IMR-90 (cell line): Measurements from ENCODE around the gene CTCF. TPM values are rescaled to one million over a fixed set of nuclear protein-coding genes. Genes with fewer than 3 reads are reported as not detected.

Experiments
- ATAC-seq: fragments of 200-7000 bp; cut with Tn5 transposase; 2 replicates; pipeline ENCODE4 v1.9.1; 2020; ENCODE audit warnings: low read depth, mild to moderate bottlenecking, moderate library complexity
- BruUV-seq: library from RNA; stranded (reverse); fragments of 400-500 nt; replicated peaks from 2 replicates; lab custom pipeline; 2021; lab: Mats Ljungman, UMichigan
- CTCF ChIA-PET: fragments of 300-600 bp; formaldehyde crosslinking; extraction: SDS; loops from one replicate; lab custom pipeline; 2021; ENCODE audit warnings: antibody characterized with exemption; lab: Yijun Ruan, JAX
- POLR2A ChIA-PET: fragments of 300-600 bp; sonication (Branson Sonifier 250); formaldehyde crosslinking; loops from one replicate; lab custom pipeline; 2022; ENCODE audit warnings: antibody characterized with exemption; ENCODE audit not compliant: unreplicated experiment; lab: Charles Lee
- DNase-seq: peaks from one replicate; pipeline ENCODE4 v3.0.0; 2013
- H2AFZ ChIP-seq: replicated peaks from 2 replicates; pipeline ENCODE3; 2013; ENCODE audit warnings: low read length, mild to moderate bottlenecking; ENCODE audit not compliant: poor library complexity
- H2AK5ac ChIP-seq: 2 replicates; pipeline ENCODE4 v1.6.1; 2013; ENCODE audit warnings: low read depth, low read length, inconsistent platforms
- H2AK9ac ChIP-seq: replicated peaks from 2 replicates; pipeline ENCODE3; 2013; ENCODE audit warnings: mild to moderate bottlenecking, low read depth, low read length, moderate library complexity; ENCODE audit not compliant: poor library complexity
- H2BK120ac ChIP-seq: 2 replicates; pipeline ENCODE4 v1.6.1; 2013; ENCODE audit warnings: low read depth, low read length, inconsistent platforms
- H2BK15ac ChIP-seq: 3 replicates; pipeline ENCODE4 v1.6.1; 2013; ENCODE audit warnings: low read depth, low read length, inconsistent platforms
- H2BK20ac ChIP-seq: 2 replicates; pipeline ENCODE4 v1.6.1; 2013; ENCODE audit warnings: low read depth, mild to moderate bottlenecking, inconsistent platforms, low read length, moderate library complexity
- H2BK5ac ChIP-seq: 2 replicates; pipeline ENCODE4 v1.6.1; 2013; ENCODE audit warnings: mild to moderate bottlenecking, low read depth, low read length, inconsistent platforms; ENCODE audit not compliant: poor library complexity, severe bottlenecking
- H3K14ac ChIP-seq: replicated peaks from 2 replicates; pipeline ENCODE4 v1.6.1; 2013; ENCODE audit warnings: low read depth, low read length, inconsistent platforms
- H3K18ac ChIP-seq: 2 replicates; pipeline ENCODE4 v1.6.1; 2013; ENCODE audit warnings: low read depth, low read length, control low read depth
- H3K23ac ChIP-seq: 2 replicates; pipeline ENCODE4 v1.6.1; 2013; ENCODE audit warnings: low read depth, low read length, inconsistent platforms
- H3K27ac ChIP-seq: 2 replicates; pipeline ENCODE4 v1.5.1; 2013; ENCODE audit warnings: mild to moderate bottlenecking, control low read depth, low read length; ENCODE audit not compliant: insufficient read depth
- H3K27me3 ChIP-seq: 2 replicates; pipeline ENCODE4 v1.6.1; 2013; ENCODE audit warnings: low read length; ENCODE audit not compliant: control insufficient read depth, insufficient read depth
- H3K36me3 ChIP-seq: 2 replicates; pipeline ENCODE4 v1.6.1; 2013; ENCODE audit warnings: low read length, mixed read lengths; ENCODE audit not compliant: control insufficient read depth, insufficient read depth
- H3K4ac ChIP-seq: 2 replicates; pipeline ENCODE4 v1.6.1; 2013; ENCODE audit warnings: low read depth, low read length, inconsistent platforms
- H3K4me1 ChIP-seq: 2 replicates; pipeline ENCODE4 v1.6.1; 2013; ENCODE audit warnings: low read length, mixed read lengths; ENCODE audit not compliant: control insufficient read depth, insufficient read depth
- H3K4me2 ChIP-seq: 2 replicates; pipeline ENCODE4 v1.6.1; 2013; ENCODE audit warnings: low read depth, mild to moderate bottlenecking, control low read depth, low read length, moderate library complexity
- H3K4me3 ChIP-seq: 2 replicates; pipeline ENCODE4 v1.5.1; 2013; ENCODE audit warnings: low read depth, mild to moderate bottlenecking, control low read depth, low read length, moderate library complexity; ENCODE audit not compliant: insufficient read depth
- H3K56ac ChIP-seq: 2 replicates; pipeline ENCODE4 v1.6.1; 2013; ENCODE audit warnings: low read length, inconsistent platforms; ENCODE audit not compliant: insufficient read depth; ENCODE audit errors: extremely low read depth
- H3K79me1 ChIP-seq, 2 experiments: 2 replicates each; pipeline ENCODE4 v1.6.1; 2013; ENCODE audit warnings: low read length in 2 of 2, inconsistent platforms in 1 of 2, low read depth in 1 of 2
- H3K9ac ChIP-seq: 2 replicates; pipeline ENCODE4 v1.6.1; 2013; ENCODE audit warnings: low read depth, low read length, control low read depth
- H3K9me1 ChIP-seq: 2 replicates; pipeline ENCODE4 v1.6.1; 2013; ENCODE audit warnings: low read length, inconsistent platforms; ENCODE audit not compliant: insufficient read depth
- H3K9me3 ChIP-seq: 2 replicates; pipeline ENCODE4 v1.6.1; 2013; ENCODE audit warnings: low read length; ENCODE audit not compliant: control insufficient read depth, insufficient read depth
- H4K20me1 ChIP-seq: 2 replicates; pipeline ENCODE4 v1.6.1; 2013; ENCODE audit warnings: low read length, inconsistent platforms; ENCODE audit not compliant: insufficient read depth
- H4K5ac ChIP-seq: 2 replicates; pipeline ENCODE4 v1.6.1; 2013; ENCODE audit warnings: mild to moderate bottlenecking, low read depth, low read length, control low read depth
- H4K8ac ChIP-seq, 2 experiments: 2 replicates each; pipeline ENCODE4 v1.6.1; 2013; ENCODE audit warnings: low read depth in 2 of 2, low read length in 2 of 2, control low read depth in 1 of 2, inconsistent platforms in 1 of 2
- H4K91ac ChIP-seq: 2 replicates; pipeline ENCODE4 v1.6.1; 2013; ENCODE audit warnings: low read depth, low read length, inconsistent platforms; ENCODE audit not compliant: insufficient read depth
- CHD1 ChIP-seq: IDR thresholded peaks from 2 replicates; pipeline ENCODE4 v1.6.1; 2012; ENCODE audit warnings: low read depth, low read length, improper control_type of control experiment
- CTCF ChIP-seq: conservative IDR thresholded peaks from 2 replicates; pipeline ENCODE4 v1.5.1; 2012; ENCODE audit warnings: mild to moderate bottlenecking, low read depth, low read length, improper control_type of control experiment
- MAZ ChIP-seq: IDR thresholded peaks from 2 replicates; pipeline ENCODE4 v1.6.1; 2012; ENCODE audit warnings: low read depth, mild to moderate bottlenecking, low read length, improper control_type of control experiment, moderate library complexity, borderline replicate concordance
- NFE2L2 ChIP-seq: fragments of 150-350 bp; IDR thresholded peaks from 2 replicates; pipeline ENCODE4 v1.6.1; 2016; ENCODE audit warnings: low read depth, mild to moderate bottlenecking, low read length
- POLR2A ChIP-seq: IDR thresholded peaks from 2 replicates; pipeline ENCODE4 v1.6.1; 2012; ENCODE audit warnings: mild to moderate bottlenecking, low read depth, low read length
- RFX5 ChIP-seq: IDR thresholded peaks from 2 replicates; pipeline ENCODE4 v1.8.0; 2012; ENCODE audit warnings: low read depth, mild to moderate bottlenecking, low read length, moderate library complexity
- SMC3 ChIP-seq: fragments of 150-350 bp; IDR thresholded peaks from 2 replicates; pipeline ENCODE4 v1.6.1; 2016; ENCODE audit warnings: low read depth, mild to moderate bottlenecking, antibody characterized with exemption, low read length, moderate library complexity
- USF2 ChIP-seq: fragments of 150-350 bp; IDR thresholded peaks from 2 replicates; pipeline ENCODE4 v1.6.1; 2017; ENCODE audit warnings: mild to moderate bottlenecking, antibody characterized with exemption, low read length, low read depth
- dilution Hi-C: fragments of 300-500 bp; cut with HindIII; formaldehyde crosslinking; loops from one replicate; pipeline ENCODE4 v1.14.3; 2018; ENCODE audit warnings: low sequenced_read_pairs; ENCODE audit not compliant: unreplicated experiment
- in situ Hi-C: fragments of 300-500 bp; cut with MboI; formaldehyde crosslinking; loops from 3 replicates; pipeline ENCODE4 v1.14.3; 2019; ENCODE audit warnings: low sequenced_read_pairs, inconsistent platforms, mixed read lengths
- intact Hi-C: fragments of 100-400 bp; cut with micrococcal nuclease; formaldehyde crosslinking; loops from 2 replicates; pipeline ENCODE4 v1.10.0; 2022
- polyA plus RNA-seq, 3 experiments: library from polyadenylated mRNA; depleted of rRNA; stranded (reverse); fragments of >200 nt; gene quantifications; 2 replicates each; pipeline ENCODE4 v1.2.3, GENCODE V29; 2012; ENCODE audit warnings: low replicate concordance in 1 of 3
- total RNA-seq: library from RNA; depleted of rRNA; stranded (reverse); fragments of >200 nt; gene quantifications from 2 replicates; pipeline ENCODE4 v1.2.3, GENCODE V29; 2012

CTCF gene
- total and polyA plus RNA-seq, 2 of the 4 experiments (the other 2 are of a cell fraction), result 16.1 to 22.8 TPM

- Histone ChIP-seq H3K9me3 (no peaks in the 10 kb centered on the region), H3K4me2 (no peak overlapping the region), H2BK15ac (no peak overlapping the region), H4K8ac (no peak overlapping the region), H2BK120ac (no peak overlapping the region), H4K91ac (no peak overlapping the region), H3K56ac (no peak overlapping the region), H3K4me1 (peaks cover 8% of the 10 kb centered on the region), H3K27me3 (no peaks in the 10 kb centered on the region), H3K14ac (no peak overlapping the region), H3K36me3 (peaks cover 78% of the 10 kb centered on the region), H3K9me1 (peaks cover 17% of the 10 kb centered on the region), H3K27ac (no peak overlapping the region), H3K79me1 (peaks cover 17 to 67% of the 10 kb centered on the region in 2 experiments; a peak in 3 of 4 replicates), H3K4me3 (no peak overlapping the region), H2BK5ac (no peak overlapping the region), H3K9ac (no peak overlapping the region), H2AK9ac (no peak overlapping the region), H2BK20ac (no peak overlapping the region), H4K20me1 (peaks cover 76% of the 10 kb centered on the region), H3K23ac (no peak overlapping the region), H3K4ac (no peak overlapping the region), H2AK5ac (no peak overlapping the region), H3K18ac (no peak overlapping the region), H4K5ac (no peak overlapping the region), H2AFZ (no peak overlapping the region)
- no peak for TF ChIP-seq POLR2A
- no peak for TF ChIP-seq CHD1
- no peak for TF ChIP-seq RFX5
- no peak for TF ChIP-seq USF2
- TF ChIP-seq NFE2L2, result no peak
- no peak for TF ChIP-seq MAZ
- TF ChIP-seq SMC3, result no peak
- TF ChIP-seq CTCF, result no peak
- CTCF ChIA-PET, result no interaction called here
- no TSS peak for BruUV-seq
- ATAC-seq, result peak; percentile 61
- intact Hi-C loops, result no loop called here
- POLR2A ChIA-PET, result no interaction called here
- dilution Hi-C loops, result no loop called here
- peak; percentile 66 for DNase-seq
- in situ Hi-C loops, result loop anchor here (25.0 kb wide), 1 partner anchor 395 kb away; the partner anchor contains the start of genes CTRL, LCAT and PSMB10
Observed at GRCh38 chr16:67542464-67542863, 19.9 kb upstream of the CTCF start.
